ENCODE results near the gene MED27. TPM values are rescaled to one million over a fixed set of nuclear protein-coding genes. Genes with fewer than 3 reads are reported as not detected.

The MED27 gene
- total and polyA plus RNA-seq, 2 experiments from 2014 or later, result 18.3 to 69.2 TPM

GRCh38 chr9:131872702-131873101 lies 207.0 kb downstream of the MED27 start:
- Histone ChIP-seq H3K4me3 (no peak overlapping the region), H3K36me3 (no peaks in the 10 kb centered on the region), H3K27ac (no peak overlapping the region), H3K9me3 (ENCODE audit: low read depth) (no peaks in the 10 kb centered on the region), H3K27me3 (no peaks in the 10 kb centered on the region), H3K4me1 (ENCODE audit: low read depth) (no peaks in the 10 kb centered on the region)
- no peak for TF ChIP-seq CTCF (IDR thresholded peaks at IDR 0.05; ENCODE audit: low read depth, low read length)
- DNase-seq (ENCODE audit: low read depth in 1 of 2, low spot score in 1 of 2), result no peak

- H3K4me1 ChIP-seq (ENCODE audit: low read depth), result no peaks in the 10 kb centered on the region
- no peak overlapping the region for H3K27ac ChIP-seq
- H3K9me3 ChIP-seq (ENCODE audit: low read depth), result no peaks in the 10 kb centered on the region
- H3K4me3 ChIP-seq, result no peak overlapping the region
- TF ChIP-seq CTCF (IDR thresholded peaks at IDR 0.05; ENCODE audit: low read depth, low read length), result peak; percentile 19
- H3K36me3 ChIP-seq, result no peaks in the 10 kb centered on the region
- no peak for DNase-seq (ENCODE audit: low read depth in 1 of 2, low spot score in 1 of 2)
- H3K27me3 ChIP-seq, result no peaks in the 10 kb centered on the region
Measured at GRCh38 chr9:131872006-131872405, 207.7 kb downstream of the MED27 start.

DNA sequence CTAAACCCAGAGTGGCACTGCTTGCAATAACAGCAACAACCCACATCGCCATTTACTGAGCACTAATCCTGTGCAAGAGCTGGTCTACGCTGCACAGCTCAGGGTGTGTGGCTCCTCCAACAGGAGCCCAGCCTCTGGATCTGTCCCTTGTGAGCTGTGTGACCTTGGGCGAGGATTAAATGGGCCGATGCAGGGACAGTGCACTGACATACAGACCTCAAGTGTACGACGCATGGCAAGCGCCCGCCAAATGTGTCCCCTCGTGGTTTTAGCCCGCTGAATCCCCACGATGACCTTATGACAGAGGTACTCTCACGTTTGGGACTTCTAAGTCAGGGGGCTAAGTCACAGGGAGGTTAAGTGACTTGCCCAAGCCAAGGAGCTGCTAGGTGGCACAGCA lies 209.5 kb downstream of the MED27 start:
- Histone ChIP-seq H3K27me3 (no peaks in the 10 kb centered on the region), H3K36me3 (no peaks in the 10 kb centered on the region), H3K4me1 (ENCODE audit: low read depth) (no peaks in the 10 kb centered on the region), H3K9me3 (ENCODE audit: low read depth) (no peaks in the 10 kb centered on the region), H3K27ac (no peak overlapping the region), H3K4me3 (no peak overlapping the region)
- DNase-seq (ENCODE audit: low read depth in 1 of 2, low spot score in 1 of 2), result no peak
- no peak for TF ChIP-seq CTCF (IDR thresholded peaks at IDR 0.05; ENCODE audit: low read depth, low read length)

DNA sequence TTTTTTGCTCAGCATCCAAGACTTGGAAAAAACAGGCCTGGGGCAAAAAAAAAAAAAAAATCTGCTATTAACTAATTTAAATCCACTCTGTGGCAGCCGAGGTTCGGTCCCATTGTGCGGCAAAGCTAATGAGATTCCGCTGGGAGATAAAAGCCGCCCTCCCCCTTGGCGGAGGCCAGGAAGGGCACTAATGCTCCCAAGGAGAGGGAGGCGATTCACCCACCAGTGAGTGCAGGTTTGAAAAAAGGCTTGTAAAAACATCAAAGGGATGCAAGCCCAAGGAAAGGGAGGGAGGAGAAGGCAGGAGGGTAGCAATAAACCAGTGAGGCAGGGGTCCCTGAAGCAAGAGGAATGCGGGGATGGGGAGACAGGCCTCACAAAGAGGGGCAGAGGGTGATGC lies 210.3 kb downstream of the MED27 start:
- H3K27me3 ChIP-seq, result no peaks in the 10 kb centered on the region
- H3K9me3 ChIP-seq (ENCODE audit: low read depth), result no peaks in the 10 kb centered on the region
- H3K4me1 ChIP-seq (ENCODE audit: low read depth), result no peaks in the 10 kb centered on the region
- H3K4me3 ChIP-seq, result no peak overlapping the region
- H3K36me3 ChIP-seq, result no peaks in the 10 kb centered on the region
- H3K27ac ChIP-seq, result no peak overlapping the region
- DNase-seq (ENCODE audit: low read depth in 1 of 2, low spot score in 1 of 2), result no peak
- no peak for TF ChIP-seq CTCF (IDR thresholded peaks at IDR 0.05; ENCODE audit: low read depth, low read length)

GRCh38 chr9:131868766-131869165 lies 210.9 kb downstream of the MED27 start:
- TF ChIP-seq CTCF (IDR thresholded peaks at IDR 0.05; ENCODE audit: low read depth, low read length), result no peak
- no peaks in the 10 kb centered on the region for H3K27me3 ChIP-seq
- DNase-seq (ENCODE audit: low read depth in 1 of 2, low spot score in 1 of 2), result peak in 1 of 2 donors; percentile 46
- H3K4me1 ChIP-seq (ENCODE audit: low read depth), result no peaks in the 10 kb centered on the region
- no peaks in the 10 kb centered on the region for H3K36me3 ChIP-seq
- H3K9me3 ChIP-seq (ENCODE audit: low read depth), result no peaks in the 10 kb centered on the region
- H3K27ac ChIP-seq, result no peak overlapping the region
- no peak overlapping the region for H3K4me3 ChIP-seq

Data from cardiac muscle cell (in vitro differentiated cells and primary cell).